DOHH2 (cell line): ENCODE results near the gene TNK1.

Source experiments
- EZH2phosphoT487 ChIP-seq: fragments of 200-600 bp; sonication (generic); IDR thresholded peaks from 2 replicates; pipeline ENCODE4 v1.6.1; 2017; ENCODE audit warnings: borderline replicate concordance, mild to moderate bottlenecking, antibody characterized with exemption, low read length, moderate library complexity, mixed read lengths
- TF ChIP-seq, protein P1 (sequence below): fragments of 200-600 bp; sonication (generic); IDR thresholded peaks from one replicate; pipeline ENCODE4 v1.5.1; 2014; ENCODE audit warnings: antibody characterized with exemption, mild to moderate bottlenecking, low read depth, low read length; ENCODE audit not compliant: poor library complexity, severe bottlenecking

DNA sequence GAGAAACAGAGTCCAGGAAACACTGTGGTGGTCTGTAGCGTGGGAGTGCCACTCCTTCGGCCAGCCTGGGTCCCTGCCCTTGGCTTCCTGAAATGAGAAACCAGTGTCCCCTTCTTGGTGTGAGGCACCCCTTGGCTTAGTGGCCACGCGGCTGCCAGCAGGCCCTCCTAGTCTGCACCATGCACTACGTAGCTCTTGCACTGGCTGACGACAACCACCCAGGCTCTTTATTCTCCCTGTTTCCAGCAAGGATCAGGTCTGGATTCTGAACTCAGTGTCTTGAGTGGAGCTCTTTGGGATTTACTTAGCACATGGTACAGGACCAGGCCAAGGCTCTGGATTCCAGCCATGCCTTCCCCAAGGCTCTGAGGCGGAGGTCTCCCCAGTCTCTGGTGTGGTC, 46.7 kb downstream of the TNK1 start:
- no peak for TF ChIP-seq EZH2phosphoT487
- TF ChIP-seq, protein P1, sequence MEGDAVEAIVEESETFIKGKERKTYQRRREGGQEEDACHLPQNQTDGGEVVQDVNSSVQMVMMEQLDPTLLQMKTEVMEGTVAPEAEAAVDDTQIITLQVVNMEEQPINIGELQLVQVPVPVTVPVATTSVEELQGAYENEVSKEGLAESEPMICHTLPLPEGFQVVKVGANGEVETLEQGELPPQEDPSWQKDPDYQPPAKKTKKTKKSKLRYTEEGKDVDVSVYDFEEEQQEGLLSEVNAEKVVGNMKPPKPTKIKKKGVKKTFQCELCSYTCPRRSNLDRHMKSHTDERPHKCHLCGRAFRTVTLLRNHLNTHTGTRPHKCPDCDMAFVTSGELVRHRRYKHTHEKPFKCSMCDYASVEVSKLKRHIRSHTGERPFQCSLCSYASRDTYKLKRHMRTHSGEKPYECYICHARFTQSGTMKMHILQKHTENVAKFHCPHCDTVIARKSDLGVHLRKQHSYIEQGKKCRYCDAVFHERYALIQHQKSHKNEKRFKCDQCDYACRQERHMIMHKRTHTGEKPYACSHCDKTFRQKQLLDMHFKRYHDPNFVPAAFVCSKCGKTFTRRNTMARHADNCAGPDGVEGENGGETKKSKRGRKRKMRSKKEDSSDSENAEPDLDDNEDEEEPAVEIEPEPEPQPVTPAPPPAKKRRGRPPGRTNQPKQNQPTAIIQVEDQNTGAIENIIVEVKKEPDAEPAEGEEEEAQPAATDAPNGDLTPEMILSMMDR = no peak
